HG03378 (cell line): ENCODE results near the gene MMP20.

Experiments used
- ATAC-seq: cut with Tn5 transposase; IDR thresholded peaks from one replicate; pipeline ENCODE4 v1.9.1; 2021; ENCODE audit warnings: mild to moderate bottlenecking, moderate library complexity; ENCODE audit not compliant: unreplicated experiment

Gene MMP20

DNA sequence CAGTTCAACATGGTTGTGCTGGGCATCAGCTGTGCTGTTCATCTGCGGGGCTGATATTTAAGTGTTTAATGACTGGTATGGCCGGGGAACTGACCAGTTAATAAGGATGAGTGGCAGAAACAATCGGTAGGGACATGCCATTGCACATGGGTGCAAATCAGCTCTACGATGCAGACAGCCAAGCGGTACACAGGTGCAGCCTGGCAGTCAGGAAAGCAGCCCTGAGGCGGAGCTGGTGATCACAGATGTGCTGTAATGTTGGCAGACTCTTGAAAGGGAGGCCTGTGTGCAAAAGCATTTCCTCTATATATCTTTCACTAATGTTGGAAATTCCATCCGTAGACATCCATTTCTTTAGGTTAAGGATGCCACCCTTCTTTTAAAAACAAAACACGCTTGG, 1.1 kb downstream of the MMP20 start:
- ATAC-seq = no peak

DNA sequence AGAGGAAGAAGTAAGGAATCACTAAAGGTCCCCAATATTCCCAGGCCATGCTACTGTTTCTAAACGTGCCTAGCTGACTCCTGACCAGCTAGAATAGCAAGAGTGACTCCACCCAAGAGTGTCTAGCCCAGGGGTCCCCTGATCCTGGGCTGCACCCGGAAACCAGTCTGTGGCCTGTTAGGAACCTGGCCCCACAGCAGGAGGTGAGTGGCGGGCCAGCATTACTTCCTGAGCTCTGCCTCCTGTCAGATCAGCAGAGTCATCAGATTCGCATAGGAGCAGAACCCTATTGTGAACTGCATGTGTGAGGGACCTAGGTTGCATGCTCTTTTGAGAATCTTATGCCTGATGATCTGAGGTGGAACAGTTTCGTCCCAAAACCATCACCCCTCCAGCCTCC, 2.0 kb downstream of the MMP20 start:
- ATAC-seq = no peak

DNA sequence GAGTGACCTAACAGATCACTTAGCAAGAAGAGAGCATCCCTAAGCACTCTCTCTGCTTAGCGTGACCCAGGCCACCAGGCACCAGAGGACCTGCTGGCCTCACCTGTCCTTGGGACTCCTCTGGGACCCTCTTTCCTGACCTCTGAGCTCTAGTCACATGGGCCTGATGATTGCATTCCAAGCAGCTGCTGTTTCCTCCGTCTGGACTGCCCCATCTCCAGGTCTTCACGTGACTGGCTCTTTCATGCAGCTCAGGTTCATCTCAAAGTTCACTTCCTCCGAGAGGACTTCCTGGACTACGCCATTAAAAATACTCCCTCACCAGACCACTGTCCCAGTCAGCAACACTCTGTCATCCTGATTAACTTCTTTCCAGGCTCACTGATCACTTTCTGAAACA, 2.9 kb downstream of the MMP20 start:
- ATAC-seq = no peak

DNA sequence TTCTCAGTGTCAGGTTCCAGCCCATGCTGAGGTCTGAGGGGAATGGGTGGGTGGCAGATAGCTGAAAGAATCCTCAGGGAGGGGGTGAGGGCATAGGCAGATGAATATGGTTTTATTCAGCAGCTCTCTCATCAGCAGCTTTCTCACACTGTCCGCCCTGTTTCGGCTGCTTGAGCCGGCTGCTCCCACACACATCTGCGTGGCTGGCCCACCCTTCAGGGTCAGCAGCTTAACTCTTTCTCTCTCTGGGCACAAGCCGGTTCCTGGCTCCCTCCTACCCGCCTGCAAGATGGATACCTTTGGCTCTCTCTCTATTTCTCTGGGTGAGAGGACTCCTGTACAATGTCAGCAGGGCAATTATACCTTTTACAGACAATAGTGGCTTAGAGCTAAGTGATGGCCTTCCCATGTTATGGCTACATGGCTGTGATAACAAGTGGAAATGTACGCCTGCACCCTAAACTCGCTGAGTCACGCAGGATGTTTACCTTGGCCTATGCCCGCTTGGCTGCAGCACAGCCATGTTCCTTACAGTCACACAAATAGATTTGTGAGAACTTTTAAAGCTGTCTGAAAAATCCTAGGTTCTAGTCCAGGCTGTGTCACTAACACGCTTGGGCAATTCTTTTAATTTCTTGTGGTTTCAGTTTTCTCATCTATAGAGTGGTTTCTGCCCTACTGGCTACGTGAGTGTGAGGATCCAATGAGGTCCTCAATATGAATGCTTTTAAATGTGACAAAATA, 4.1 kb downstream of the MMP20 start:
- peak; percentile 79 for ATAC-seq

DNA sequence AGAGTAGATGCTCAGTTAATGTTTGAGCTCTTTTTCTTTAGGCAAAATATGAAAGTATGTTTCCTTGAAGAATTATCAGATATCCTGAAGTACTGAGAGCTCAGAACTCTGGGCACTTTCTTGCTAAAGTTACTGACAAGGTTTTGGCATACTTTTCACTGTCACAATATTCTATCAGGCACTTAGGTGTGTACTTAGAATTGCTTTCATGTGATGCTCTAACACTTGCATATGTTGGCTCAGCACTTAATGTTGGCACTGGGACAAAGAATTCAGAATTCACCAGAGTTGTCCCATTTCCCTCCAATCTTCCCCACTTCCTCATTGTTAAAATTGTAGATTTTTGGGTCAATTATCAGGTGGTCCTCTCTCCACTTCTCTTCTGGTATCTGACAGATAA, 5.0 kb downstream of the MMP20 start:
- no peak for ATAC-seq

DNA sequence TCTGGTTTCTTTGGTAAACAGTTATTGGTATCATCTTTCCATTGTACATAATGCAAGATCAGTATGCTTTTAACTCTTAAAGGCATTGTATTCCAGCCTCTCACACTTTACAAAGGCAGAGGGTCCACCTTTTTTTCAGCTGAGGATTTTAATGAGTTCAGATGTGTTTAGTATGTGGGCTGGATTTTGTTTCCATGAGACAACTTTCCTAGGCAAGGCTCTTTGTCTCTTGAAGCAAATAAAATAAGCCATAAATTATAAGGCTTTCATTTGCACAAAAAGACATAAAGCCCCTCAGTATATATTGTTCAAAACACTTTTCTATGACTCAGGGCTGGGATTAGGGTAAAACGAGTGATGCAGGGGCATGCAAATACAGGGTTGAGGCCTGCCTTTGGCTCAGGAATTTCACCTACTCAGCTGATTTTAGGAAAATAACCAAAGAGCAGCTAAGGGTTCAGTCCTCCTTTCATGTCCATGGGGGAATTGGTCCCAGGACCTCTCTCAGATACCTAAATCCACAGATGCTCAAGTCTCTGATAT, 7.6 kb downstream of the MMP20 start:
- no peak for ATAC-seq

DNA sequence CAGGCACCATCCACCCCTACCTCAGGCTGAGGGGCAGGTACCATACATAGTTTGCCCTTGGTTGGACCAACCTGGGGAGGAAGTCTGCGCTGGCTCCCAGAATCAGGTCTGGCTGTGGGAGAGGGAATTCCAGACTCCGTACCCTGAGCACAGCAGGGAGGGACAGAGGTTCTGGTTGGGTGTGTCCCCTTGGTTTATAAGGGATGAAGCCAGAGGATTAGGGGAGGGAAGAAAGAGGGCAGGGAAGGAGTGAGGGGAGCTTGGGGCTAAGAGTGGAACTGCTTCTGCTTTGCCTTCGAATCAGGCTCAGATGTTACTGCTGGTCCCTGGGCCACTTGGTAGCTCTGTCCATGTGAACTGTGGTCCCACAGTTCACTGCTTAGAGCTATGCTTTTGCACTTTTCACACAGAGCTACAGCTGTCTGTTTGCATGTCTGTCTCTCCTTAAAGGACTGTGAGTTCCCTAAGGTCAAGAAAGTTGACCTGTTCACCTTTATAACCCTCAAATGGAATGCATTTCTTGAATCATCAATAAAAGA, 9.2 kb downstream of the MMP20 start:
- ATAC-seq = no peak

DNA sequence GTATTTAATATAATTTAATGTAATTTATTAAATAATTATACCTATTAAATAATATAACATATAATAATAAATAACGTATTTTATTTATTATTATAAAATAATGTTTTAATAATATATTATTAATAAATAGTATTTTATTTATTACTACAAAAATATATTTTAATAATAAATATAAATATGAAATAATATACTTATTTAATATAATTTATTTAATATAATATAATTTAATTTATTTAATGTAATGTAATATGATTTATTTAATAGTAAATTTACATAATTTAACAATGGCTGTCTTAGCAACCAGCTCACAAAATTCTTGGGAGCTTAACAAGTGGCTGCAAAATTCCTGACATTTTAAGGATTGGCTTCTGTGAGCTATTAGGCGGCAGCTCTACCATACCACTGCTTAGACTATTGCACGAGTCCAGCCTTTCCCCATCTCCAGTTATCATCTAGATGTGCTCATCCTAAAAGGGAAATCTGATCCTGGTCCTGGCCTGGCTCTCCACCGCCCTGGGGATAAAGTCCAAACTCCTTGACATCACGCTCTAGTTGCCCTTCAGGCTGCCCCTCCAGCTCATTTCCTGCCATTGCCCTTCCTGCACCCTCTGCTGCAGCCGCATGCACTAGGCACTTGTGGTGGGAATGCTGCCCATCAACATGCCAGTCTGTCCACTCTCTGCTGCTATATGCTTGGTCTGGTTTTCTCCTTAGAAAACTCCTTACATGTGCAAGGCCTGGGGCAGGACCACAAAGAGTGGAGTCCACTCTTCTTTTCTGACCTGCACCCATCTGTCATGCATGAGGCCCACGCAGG, 9.8 kb downstream of the MMP20 start:
- ATAC-seq = no peak

DNA sequence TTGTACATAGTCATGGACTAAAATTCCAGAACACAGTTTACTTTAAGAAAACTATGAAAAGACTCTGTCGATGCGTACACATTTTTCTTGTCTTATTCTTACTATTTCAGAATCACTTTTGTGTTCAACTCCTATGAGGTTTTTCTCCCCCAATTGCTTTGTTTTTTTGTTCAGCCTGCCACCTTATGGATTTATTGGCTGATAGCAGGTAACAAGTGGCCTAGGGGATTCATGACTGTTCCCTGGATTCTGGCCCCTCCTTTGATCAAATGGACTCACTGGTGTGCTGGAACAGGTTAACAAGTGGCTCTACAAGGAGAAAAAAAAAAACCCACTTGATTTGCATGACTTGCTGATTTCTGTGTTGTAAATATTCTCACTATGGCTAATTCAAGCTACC, 10.6 kb downstream of the MMP20 start:
- ATAC-seq = no peak

DNA sequence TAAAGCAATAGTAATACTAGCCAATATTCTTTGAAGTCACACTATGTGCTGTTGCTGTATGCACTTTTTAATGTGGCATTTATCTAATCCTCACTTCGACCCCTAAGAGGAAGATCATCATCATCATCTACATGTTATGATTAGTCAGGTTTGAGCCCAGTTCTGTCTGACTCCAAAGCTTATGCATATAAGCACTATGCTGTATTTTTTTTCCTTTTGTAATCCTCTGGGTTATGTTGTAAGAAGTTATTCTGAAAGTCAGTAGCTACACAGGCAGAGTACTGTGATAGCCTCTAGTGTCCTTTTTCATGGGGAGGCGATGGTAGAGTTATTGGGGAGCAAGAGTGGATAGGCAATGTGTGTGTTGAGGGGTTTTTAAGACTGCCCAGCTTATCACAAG, 11.1 kb downstream of the MMP20 start:
- no peak for ATAC-seq

DNA sequence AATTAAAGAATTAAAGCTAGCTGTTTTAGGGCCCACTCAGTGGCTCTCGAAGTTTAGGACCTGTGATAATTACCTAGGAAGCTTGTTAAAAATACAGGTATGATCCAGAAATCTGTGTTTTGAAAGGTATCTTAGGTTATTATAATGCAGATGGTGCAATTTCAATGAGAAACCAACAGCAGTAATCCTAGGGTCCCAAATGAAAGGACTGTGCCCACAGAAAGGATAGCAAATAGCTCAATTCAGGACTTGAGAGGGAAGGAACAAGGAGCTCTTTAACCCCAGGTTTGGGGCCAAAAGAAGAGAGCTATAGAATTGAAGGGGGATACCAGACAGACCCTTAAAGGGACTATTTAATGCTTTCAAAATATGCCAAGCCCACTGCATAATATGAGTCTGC, 11.7 kb downstream of the MMP20 start:
- ATAC-seq = no peak

DNA sequence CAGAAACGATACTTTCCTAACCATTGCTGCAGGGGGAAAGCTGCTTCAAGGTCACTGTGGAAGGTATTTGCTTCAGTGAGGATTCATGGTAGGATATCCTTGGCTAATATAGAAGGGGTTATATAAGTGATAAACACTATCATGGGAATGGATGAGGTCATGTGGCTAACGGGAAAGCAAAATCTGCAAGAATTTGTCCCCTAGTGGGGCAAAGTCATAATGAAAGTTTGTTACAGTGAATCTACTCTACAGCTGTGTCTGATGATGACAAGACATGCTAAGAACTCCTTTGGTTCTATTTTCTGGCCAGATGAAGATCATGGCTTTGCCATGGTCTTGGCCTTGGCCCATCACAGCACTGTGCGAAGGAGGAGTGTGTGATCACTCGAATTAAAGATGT, 13.8 kb downstream of the MMP20 start:
- peak; percentile 40 for ATAC-seq

DNA sequence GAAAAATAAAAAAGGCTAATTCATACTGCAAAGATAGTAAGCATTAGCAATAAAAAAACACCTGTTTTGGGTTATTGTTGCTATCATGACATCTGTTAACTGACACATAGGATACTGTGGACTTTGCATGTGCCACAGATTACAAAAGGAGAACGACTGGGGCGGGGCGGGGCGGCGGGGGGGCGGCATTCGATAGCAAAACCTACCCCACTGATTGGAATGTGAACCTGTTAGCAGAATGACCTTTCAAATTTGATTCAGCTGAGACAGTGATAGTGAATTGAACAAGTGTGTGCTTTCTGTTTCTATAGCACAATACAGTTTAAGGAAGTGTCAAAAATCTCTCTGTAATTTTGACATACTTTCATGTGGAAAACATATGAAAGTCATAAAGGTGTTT, 14.9 kb downstream of the MMP20 start:
- ATAC-seq = peak; percentile 32

DNA sequence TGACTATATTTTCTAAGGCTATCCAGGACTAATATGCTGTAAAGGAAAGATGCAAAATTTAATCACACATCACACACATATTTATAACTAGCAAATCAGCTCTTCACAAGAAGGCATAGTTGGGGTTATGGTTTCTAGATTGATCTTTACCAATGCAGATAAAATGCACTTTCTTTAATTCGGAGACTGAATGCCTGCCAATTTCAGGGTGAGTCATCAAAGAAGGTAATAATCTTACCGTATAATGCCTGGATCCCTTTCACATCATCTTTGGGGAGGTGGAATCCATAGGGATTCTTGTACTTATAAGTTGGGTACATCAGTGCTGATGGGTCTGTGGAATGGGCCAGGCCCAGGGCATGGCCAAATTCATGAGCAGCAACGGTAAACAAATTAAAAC, 16.4 kb downstream of the MMP20 start:
- ATAC-seq = no peak

DNA sequence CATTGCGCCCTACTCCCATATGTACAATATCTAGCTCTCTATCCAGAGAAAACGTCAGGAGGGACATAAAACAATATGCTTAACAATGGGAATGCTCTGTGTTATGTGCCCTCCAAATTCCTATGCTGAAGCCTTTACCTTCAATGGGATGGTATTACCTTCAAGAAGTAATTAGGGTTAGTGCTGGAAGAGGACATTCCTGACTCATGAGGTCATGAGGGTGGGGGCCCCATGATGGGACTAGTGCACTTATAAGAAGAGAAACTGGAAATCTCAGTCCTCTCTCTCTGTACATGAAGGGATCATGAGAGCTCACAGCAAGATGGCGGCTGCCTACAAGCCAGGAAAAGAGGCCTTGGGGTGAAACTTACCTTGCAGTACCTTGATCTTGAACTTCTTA, 20.3 kb downstream of the MMP20 start:
- ATAC-seq = no peak

DNA sequence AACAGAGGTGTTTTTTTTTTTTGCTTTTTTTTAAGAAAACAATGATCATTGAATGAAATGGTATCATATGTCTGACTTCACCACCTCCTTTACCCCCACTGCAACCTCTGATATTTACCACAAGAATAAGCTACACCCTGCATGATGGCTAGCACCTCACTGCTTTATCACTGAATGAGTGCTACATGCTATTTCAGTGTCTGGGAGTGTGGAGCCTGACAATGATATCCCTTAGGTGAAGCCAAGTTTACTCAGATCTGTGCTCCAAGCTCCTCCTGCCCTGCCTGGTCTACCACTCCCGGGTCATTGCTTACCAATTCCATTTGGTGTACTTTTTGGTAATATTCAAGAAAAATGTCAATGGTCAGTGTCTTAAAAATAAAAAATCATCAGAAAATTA, 21.1 kb downstream of the MMP20 start:
- no peak for ATAC-seq

DNA sequence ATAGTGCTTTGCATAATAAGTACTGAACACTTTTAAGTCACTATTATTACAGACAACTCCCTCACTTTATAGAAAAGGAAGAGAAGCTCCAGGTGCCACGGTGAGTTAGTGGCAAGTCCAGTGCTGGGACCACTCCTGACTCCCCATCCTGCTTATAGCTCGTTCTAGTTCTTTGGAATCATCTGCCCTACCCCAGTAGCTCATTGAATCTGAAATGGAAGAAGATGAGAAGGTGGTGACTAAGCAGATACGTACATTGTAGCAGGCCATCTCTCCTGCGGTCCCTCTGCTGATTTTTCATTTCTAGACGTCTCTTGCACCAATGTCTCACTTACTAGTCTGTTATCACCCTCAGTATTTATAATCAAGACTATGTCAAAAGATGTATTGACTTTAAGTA, 21.6 kb downstream of the MMP20 start:
- no peak for ATAC-seq

DNA sequence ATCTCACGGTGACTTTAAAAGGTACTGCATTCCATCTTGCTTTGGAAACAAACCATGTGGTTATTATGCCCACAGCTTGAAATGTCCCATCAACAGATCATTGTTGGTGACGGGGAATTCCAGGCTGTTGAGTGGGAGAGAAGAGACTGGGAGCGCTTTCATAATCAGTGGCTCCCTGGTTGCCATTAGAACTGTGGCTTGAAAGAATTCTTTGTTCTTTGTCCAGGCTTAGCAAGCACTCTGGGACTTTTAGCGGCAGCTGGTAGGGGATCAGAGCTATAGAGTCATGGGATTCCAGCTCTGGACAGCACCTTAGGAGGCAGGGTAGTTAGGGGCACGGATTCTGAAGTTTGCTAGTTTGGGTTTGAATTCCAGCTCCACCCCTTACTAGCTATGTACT, 22.0 kb downstream of the MMP20 start:
- no peak for ATAC-seq

DNA sequence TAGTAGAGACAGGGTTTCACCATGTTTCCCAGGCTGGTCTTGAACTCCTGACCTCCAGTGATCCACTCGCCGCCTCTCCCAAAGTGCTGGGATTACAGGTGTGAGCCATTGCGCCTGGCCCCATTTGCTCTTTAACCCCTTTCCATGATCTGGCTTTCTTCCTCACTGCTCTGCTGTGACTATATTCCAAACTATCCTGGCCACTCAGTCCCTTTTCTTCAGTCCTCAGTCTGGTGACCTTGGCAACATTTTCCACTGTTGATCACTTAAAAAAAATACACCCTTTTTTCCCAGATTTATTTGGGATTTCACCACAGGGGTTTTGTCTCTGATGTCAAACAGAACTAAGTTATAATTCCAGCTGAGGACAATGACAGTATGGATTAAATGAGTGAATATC, 24.5 kb downstream of the MMP20 start:
- no peak for ATAC-seq

DNA sequence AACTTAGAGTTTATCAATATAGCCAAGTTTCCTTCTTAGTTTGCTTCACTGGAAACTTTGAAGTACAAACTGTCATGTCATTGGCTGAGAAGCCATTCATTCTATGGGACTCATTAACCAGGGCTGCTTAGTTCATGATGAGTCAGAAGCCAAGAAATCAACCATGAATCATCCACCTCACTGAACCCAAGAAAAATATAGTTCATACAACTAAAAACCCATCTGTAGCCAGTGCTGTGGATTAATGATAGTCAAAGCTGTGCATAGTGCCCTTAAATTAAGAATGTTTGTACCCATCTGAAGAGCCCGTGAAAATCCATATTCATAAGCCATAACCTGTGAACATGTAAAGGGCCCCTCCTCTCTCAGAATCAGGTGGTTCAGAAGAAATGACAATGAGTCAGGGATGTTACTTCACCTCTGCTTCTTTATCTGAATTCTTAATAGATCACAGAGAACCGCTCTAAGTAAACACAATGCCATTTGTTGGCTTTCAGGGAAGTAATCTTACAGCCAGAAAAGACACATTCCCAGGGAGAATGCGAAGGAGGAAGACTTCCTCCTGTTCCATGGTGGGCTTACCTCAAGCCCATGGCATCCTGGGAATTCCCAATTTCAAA, 25.4 kb downstream of the MMP20 start:
- peak; percentile 98 for ATAC-seq

DNA sequence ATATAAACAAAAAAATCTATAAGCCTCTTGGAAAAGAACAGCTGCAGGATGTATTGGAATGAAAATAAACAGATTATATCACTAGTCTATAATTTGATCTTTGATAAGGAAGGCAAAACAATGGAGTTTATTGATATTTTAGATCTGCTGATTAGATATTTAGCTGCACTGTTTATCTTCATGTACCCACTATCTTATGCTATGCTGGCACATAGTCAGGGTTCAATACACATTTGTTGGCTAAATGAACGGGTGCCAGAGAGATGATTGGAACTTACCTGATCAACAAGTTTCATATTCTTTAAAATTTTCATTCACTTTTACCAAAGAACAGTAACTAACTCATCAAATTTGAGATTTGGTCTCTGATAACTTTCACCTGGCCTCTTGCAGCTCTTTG, 26.9 kb downstream of the MMP20 start:
- no peak for ATAC-seq

DNA sequence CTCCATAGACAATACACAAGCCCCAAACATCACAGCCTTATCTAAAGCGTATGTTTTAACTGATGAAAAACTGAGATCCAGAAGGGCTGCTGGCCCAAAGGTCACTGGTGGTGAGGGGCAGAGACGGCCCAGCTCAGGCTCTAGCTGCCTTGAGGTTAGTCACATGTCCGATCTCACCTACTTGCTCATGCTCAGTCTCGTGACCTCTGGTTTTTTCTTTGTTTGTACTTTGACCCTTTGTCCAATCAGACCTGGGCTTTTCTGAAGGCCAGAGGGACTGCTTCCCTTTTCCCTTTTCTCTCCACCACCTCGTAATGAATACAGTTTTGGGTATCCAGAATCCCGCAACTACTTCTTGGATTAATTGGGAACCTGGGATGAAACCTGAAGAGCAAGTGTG, 28.6 kb downstream of the MMP20 start:
- no peak for ATAC-seq
